Colonic mucosa (tissue), 4 donors: ENCODE data around the gene EFHC2. TPM values are rescaled to one million over a fixed set of nuclear protein-coding genes. Genes with fewer than 3 reads are reported as not detected.
"Not testable (repeated sequence)": the region's sequence is repeated elsewhere in the genome, so short reads cannot be mapped to it uniquely, and the experiment has no call there.

Source experiments
- DNase-seq: peaks from one replicate; pipeline ENCODE4 v3.0.0-alpha.2; 2020
- H3K27ac ChIP-seq: fragments of 200-600 bp; one replicate; pipeline ENCODE4 v1.8.0; 2021
- H3K27me3 ChIP-seq: fragments of 200-600 bp; one replicate; pipeline ENCODE4 v1.8.0; 2021
- H3K36me3 ChIP-seq: fragments of 200-600 bp; one replicate; pipeline ENCODE4 v1.8.0; 2021
- H3K4me1 ChIP-seq: fragments of 200-600 bp; one replicate; pipeline ENCODE4 v1.8.0; 2021; ENCODE audit warnings: mild to moderate bottlenecking
- H3K4me3 ChIP-seq: fragments of 200-600 bp; one replicate; pipeline ENCODE4 v1.8.0; 2021
- H3K9ac ChIP-seq, 2 donors: one replicate each; pipeline ENCODE4 v1.7.0; 2013; ENCODE audit warnings: control low read depth in 2 of 2, low read depth in 2 of 2, low read length in 2 of 2
- H3K9me3 ChIP-seq: fragments of 200-600 bp; one replicate; pipeline ENCODE4 v1.8.0; 2021
- CTCF ChIP-seq: fragments of 200-600 bp; IDR thresholded peaks from one replicate; pipeline ENCODE4 v1.8.0; 2022; ENCODE audit warnings: antibody characterized with exemption, mild to moderate bottlenecking
- intact Hi-C: fragments of 100-400 bp; cut with DNase I; formaldehyde crosslinking; loops from one replicate; pipeline ENCODE4 v1.14.1; 2022
- total RNA-seq, 2 donors: library from RNA; stranded (reverse); fragmentation: NEBNext Ultra II Directional in 1 of 2; extraction: Animal tissue kit (Norgen Biotek cat#: 25700) in 1 of 2; gene quantifications; one replicate each; pipeline ENCODE4 v1.2.1, GENCODE V29; 2021
- donor health status: healthy.
- donor health status: DM: no; HTN: no; CAD: no.
- donor health status: DM: no; HTN: no; CAD: no.

EFHC2 gene
- total RNA-seq, 2 donors from 2014 or later: 0.57 to 2.0 TPM

DNA sequence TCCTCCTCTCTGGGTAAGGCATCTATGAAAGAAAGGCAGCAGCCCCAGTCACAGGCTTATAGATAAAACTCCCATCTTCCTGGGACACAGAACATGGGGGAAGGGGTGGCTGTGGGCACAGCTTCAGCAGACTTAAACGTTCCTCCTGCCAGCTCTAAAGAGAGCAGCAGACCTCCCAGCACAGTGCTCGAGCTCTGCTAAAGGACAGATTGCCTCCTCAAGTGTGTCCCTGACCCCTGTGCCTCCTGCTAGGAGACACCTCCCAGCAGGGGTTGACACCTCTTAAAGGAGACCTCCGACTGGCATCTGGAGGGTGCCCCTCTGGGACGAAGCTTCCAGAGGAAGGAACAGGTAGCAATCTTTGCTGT, 89.9 kb downstream of the EFHC2 start:
- H3K27me3 ChIP-seq: no peaks in the 10 kb centered on the region
- no peaks in the 10 kb centered on the region for H3K4me1 ChIP-seq
- intact Hi-C loops: no loop called here
- no peak overlapping the region for H3K27ac ChIP-seq
- DNase-seq: no peak
- no peak for TF ChIP-seq CTCF
- H3K9me3 ChIP-seq: no peaks in the 10 kb centered on the region
- H3K9ac ChIP-seq: no peak overlapping the region
- H3K36me3 ChIP-seq: no peaks in the 10 kb centered on the region
- H3K4me3 ChIP-seq: no peak overlapping the region

GRCh38 chrX:44252688-44253574, 90.5 kb downstream of the EFHC2 start:
- H3K27me3 ChIP-seq, intact Hi-C loops, H3K27ac ChIP-seq, H3K4me1 ChIP-seq, H3K4me3 ChIP-seq, H3K36me3 ChIP-seq, H3K9me3 ChIP-seq: not testable (repeated sequence)
- peak; percentile 70 for DNase-seq
- peak overlapping the region in 1 of 2 donors; percentile 19 for H3K9ac ChIP-seq

- DNase-seq: no peak
- H3K27me3 ChIP-seq: no peaks in the 10 kb centered on the region
- H3K4me1 ChIP-seq: no peaks in the 10 kb centered on the region
- H3K4me3 ChIP-seq: no peak overlapping the region
- no peaks in the 10 kb centered on the region for H3K9me3 ChIP-seq
- intact Hi-C loops: no loop called here
- no peak overlapping the region for H3K9ac ChIP-seq
- H3K27ac ChIP-seq: no peak overlapping the region
- H3K36me3 ChIP-seq: no peaks in the 10 kb centered on the region
- TF ChIP-seq CTCF: no peak
Observed at GRCh38 chrX:44247468-44247867, 96.0 kb downstream of the EFHC2 start.

DNA sequence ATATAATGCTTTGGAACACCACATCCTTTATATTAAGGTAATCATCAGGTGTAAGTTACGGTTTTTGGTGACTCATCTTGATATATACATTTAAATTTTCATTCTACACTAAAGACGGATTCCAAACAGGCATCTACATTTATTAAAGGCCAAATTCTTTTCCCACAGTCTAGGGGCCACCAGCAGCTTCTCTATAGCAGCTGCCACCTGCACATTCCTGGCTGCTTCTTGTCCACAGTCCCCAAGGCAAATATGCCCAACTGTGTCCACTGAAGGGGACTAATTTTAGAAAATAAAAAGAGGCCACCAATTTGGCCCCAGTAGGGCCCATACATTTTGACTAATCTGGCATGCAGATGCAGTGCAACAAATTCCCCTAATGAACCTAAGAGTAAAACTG, 96.6 kb downstream of the EFHC2 start:
- Histone ChIP-seq H3K36me3 (no peaks in the 10 kb centered on the region), H3K9ac (no peak overlapping the region), H3K4me1 (no peaks in the 10 kb centered on the region), H3K27ac (no peak overlapping the region), H3K9me3 (no peaks in the 10 kb centered on the region), H3K27me3 (no peaks in the 10 kb centered on the region), H3K4me3 (no peak overlapping the region)
- no peak for TF ChIP-seq CTCF
- DNase-seq: no peak
- intact Hi-C loops: no loop called here

DNA sequence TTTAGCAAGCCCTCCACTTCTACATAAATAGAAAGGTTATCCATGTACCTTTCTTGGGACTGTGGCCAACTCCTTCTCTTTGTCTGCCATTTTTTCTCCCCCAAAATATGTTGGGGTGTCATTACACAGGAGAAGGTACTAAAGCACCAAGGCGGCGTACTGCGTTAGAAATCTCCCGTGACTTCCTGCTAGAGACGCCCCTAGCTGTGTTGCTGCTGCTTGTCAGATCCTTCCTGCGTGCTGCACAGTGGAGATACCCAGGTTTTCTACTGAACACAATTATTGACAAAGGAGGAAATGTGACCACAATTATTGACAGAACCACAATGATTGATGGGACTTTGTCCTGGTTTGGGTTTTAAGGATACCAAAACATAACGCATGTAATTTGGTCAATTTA, 97.7 kb downstream of the EFHC2 start:
- H3K4me3 ChIP-seq: no peak overlapping the region
- no peaks in the 10 kb centered on the region for H3K27me3 ChIP-seq
- DNase-seq: no peak
- no peaks in the 10 kb centered on the region for H3K36me3 ChIP-seq
- H3K4me1 ChIP-seq: no peaks in the 10 kb centered on the region
- H3K27ac ChIP-seq: no peak overlapping the region
- H3K9me3 ChIP-seq: no peaks in the 10 kb centered on the region
- intact Hi-C loops: no loop called here
- no peak overlapping the region for H3K9ac ChIP-seq
- TF ChIP-seq CTCF: no peak

GRCh38 chrX:44244008-44244407, 99.5 kb downstream of the EFHC2 start:
- no peak for DNase-seq

More at GRCh38 chrX:44244008-44244407, 99.5 kb downstream of the EFHC2 start:
- Histone ChIP-seq H3K27me3 (no peaks in the 10 kb centered on the region), H3K9ac (no peak overlapping the region), H3K4me1 (no peaks in the 10 kb centered on the region), H3K4me3 (no peak overlapping the region), H3K9me3 (no peaks in the 10 kb centered on the region), H3K36me3 (no peaks in the 10 kb centered on the region), H3K27ac (no peak overlapping the region)
- intact Hi-C loops: loop anchor here (5.0 kb wide), 1 partner anchor 287 kb away; no protein-coding TSS in a partner anchor
- peak; percentile 49 for TF ChIP-seq CTCF
